H9 (cell line): ENCODE data around the gene VRK2. TPM values are rescaled to one million over a fixed set of nuclear protein-coding genes. Genes with fewer than 3 reads are reported as not detected.

Source experiments
- DNase-seq: peaks from one replicate; pipeline ENCODE4 v3.0.0-alpha.2; 2017
- H2AFZ ChIP-seq: one replicate; pipeline ENCODE4 v1.6.1; 2013; ENCODE audit warnings: mild to moderate bottlenecking, low read length, control low read depth, moderate library complexity
- H2AK5ac ChIP-seq: 2 replicates; pipeline ENCODE4 v1.6.1; 2013; ENCODE audit warnings: low read length, control low read depth, mixed read lengths; ENCODE audit not compliant: insufficient read length
- H2BK120ac ChIP-seq: one replicate; pipeline ENCODE4 v1.6.1; 2013; ENCODE audit warnings: low read depth, mild to moderate bottlenecking, low read length, control low read depth, inconsistent platforms; ENCODE audit not compliant: poor library complexity, severe bottlenecking
- H2BK12ac ChIP-seq: 2 replicates; pipeline ENCODE4 v1.6.1; 2013; ENCODE audit warnings: low read length, control low read depth, mixed read lengths, low read depth; ENCODE audit not compliant: insufficient read length
- H2BK15ac ChIP-seq: 2 replicates; pipeline ENCODE4 v1.6.1; 2013; ENCODE audit warnings: low read depth, low read length, control low read depth
- H2BK20ac ChIP-seq: one replicate; pipeline ENCODE4 v1.6.1; 2013; ENCODE audit warnings: low read depth, mild to moderate bottlenecking, low read length, control low read depth, inconsistent platforms; ENCODE audit not compliant: poor library complexity, severe bottlenecking
- H2BK5ac ChIP-seq: 2 replicates; pipeline ENCODE4 v1.6.1; 2013; ENCODE audit warnings: low read length, control low read depth, mixed read lengths; ENCODE audit not compliant: insufficient read length
- H3K14ac ChIP-seq: 2 replicates; pipeline ENCODE4 v1.6.1; 2013; ENCODE audit warnings: low read length, control low read depth; ENCODE audit not compliant: insufficient read depth
- H3K18ac ChIP-seq: 2 replicates; pipeline ENCODE4 v1.6.1; 2013; ENCODE audit warnings: low read depth, mild to moderate bottlenecking, mixed read lengths, low read length, control low read depth; ENCODE audit not compliant: insufficient read length
- H3K23ac ChIP-seq: 2 replicates; pipeline ENCODE4 v1.6.1; 2013; ENCODE audit warnings: low read length, control low read depth, mixed read lengths, low read depth; ENCODE audit not compliant: insufficient read length
- H3K23me2 ChIP-seq: 2 replicates; pipeline ENCODE4 v1.6.1; 2013; ENCODE audit warnings: low read depth, mild to moderate bottlenecking, mixed read lengths, low read length, control low read depth; ENCODE audit not compliant: insufficient read length, poor library complexity, severe bottlenecking
- H3K27ac ChIP-seq: 2 replicates; pipeline ENCODE4 v1.5.1; 2013; ENCODE audit warnings: low read length, control low read depth, mixed read lengths, low read depth; ENCODE audit not compliant: insufficient read length
- H3K27me3 ChIP-seq: 2 replicates; pipeline ENCODE4 v1.6.1; 2013; ENCODE audit warnings: low read length, control low read depth, inconsistent platforms; ENCODE audit not compliant: insufficient read depth
- H3K4ac ChIP-seq: 2 replicates; pipeline ENCODE4 v1.6.1; 2013; ENCODE audit warnings: low read depth, mild to moderate bottlenecking, control low read depth, inconsistent platforms, low read length, moderate library complexity
- H3K4me1 ChIP-seq: 2 replicates; pipeline ENCODE4 v1.6.1; 2013; ENCODE audit warnings: low read length, control low read depth, inconsistent platforms; ENCODE audit not compliant: insufficient read depth
- H3K4me2 ChIP-seq: 2 replicates; pipeline ENCODE4 v1.6.1; 2013; ENCODE audit warnings: low read length, control low read depth, mixed read lengths; ENCODE audit not compliant: insufficient read length, insufficient read depth
- H3K56ac ChIP-seq: 2 replicates; pipeline ENCODE4 v1.6.1; 2013; ENCODE audit warnings: low read depth, mild to moderate bottlenecking, mixed read lengths, low read length, control low read depth; ENCODE audit not compliant: insufficient read length
- H3K79me1 ChIP-seq: 2 replicates; pipeline ENCODE4 v1.6.1; 2013; ENCODE audit warnings: low read depth, mild to moderate bottlenecking, moderate library complexity, low read length, control low read depth, inconsistent platforms; ENCODE audit not compliant: insufficient read depth, poor library complexity, severe bottlenecking
- H3K79me2 ChIP-seq: 2 replicates; pipeline ENCODE4 v1.6.1; 2013; ENCODE audit warnings: low read length, control low read depth, inconsistent platforms; ENCODE audit not compliant: insufficient read depth
- H3K9ac ChIP-seq: 2 replicates; pipeline ENCODE4 v1.6.1; 2013; ENCODE audit warnings: low read length, control low read depth, mixed read lengths; ENCODE audit not compliant: insufficient read length; ENCODE audit errors: extremely low read depth
- H3K9me3 ChIP-seq: one replicate; pipeline ENCODE4 v1.6.1; 2013; ENCODE audit warnings: low read depth, low read length, inconsistent platforms; ENCODE audit not compliant: control insufficient read depth
- H3T11ph ChIP-seq: one replicate; pipeline ENCODE4 v1.6.1; 2013; ENCODE audit warnings: mild to moderate bottlenecking, low read length, control low read depth, inconsistent platforms
- H4K20me1 ChIP-seq: one replicate; pipeline ENCODE4 v1.6.1; 2013; ENCODE audit not compliant: control insufficient read depth, insufficient read length, insufficient read depth
- H4K5ac ChIP-seq: 2 replicates; pipeline ENCODE4 v1.6.1; 2013; ENCODE audit warnings: low read depth, mild to moderate bottlenecking, mixed read lengths, low read length, control low read depth; ENCODE audit not compliant: insufficient read length
- H4K8ac ChIP-seq: replicated peaks from 2 replicates; pipeline ENCODE4 v1.6.1; 2013; ENCODE audit warnings: low read length, control low read depth, mixed read lengths, low read depth; ENCODE audit not compliant: insufficient read length
- H4K91ac ChIP-seq: 2 replicates; pipeline ENCODE4 v1.6.1; 2013; ENCODE audit warnings: low read depth, mild to moderate bottlenecking, moderate library complexity, mixed read lengths, low read length, control low read depth; ENCODE audit not compliant: insufficient read length
- H3K27ac Mint-ChIP-seq, 3 experiments: 2 replicates in 2 of 3; 3 replicates in 1 of 3; pipeline ENCODE4 v1.8.0; 2020 to 2021; ENCODE audit warnings: mixed read lengths in 3 of 3, mild to moderate bottlenecking in 1 of 3, moderate library complexity in 1 of 3
- H3K27me3 Mint-ChIP-seq: 2 replicates; pipeline ENCODE4 v1.8.0; 2021; ENCODE audit warnings: low read depth, mild to moderate bottlenecking, moderate library complexity, mixed read lengths
- H3K36me3 Mint-ChIP-seq, 3 experiments: 2 replicates in 2 of 3; 3 replicates in 1 of 3; pipeline ENCODE4 v1.8.0; 2020 to 2021; ENCODE audit warnings: low read depth in 3 of 3, mixed read lengths in 3 of 3; ENCODE audit not compliant: insufficient read depth in 1 of 3
- H3K4me1 Mint-ChIP-seq, 2 experiments: 2 replicates each; pipeline ENCODE4 v1.8.0; 2020; ENCODE audit warnings: mixed read lengths in 2 of 2
- H3K4me3 Mint-ChIP-seq, 2 experiments: 2 replicates in 1 of 2; 3 replicates in 1 of 2; pipeline ENCODE4 v1.8.0; 2020 to 2021; ENCODE audit warnings: mild to moderate bottlenecking in 2 of 2, mixed read lengths in 2 of 2, moderate library complexity in 1 of 2
- H3K9me3 Mint-ChIP-seq, 2 experiments: 2 replicates in 1 of 2; 3 replicates in 1 of 2; pipeline ENCODE4 v1.8.0; 2020; ENCODE audit warnings: mild to moderate bottlenecking in 2 of 2, mixed read lengths in 2 of 2, moderate library complexity in 1 of 2
- total RNA-seq: library from RNA; stranded (reverse); gene quantifications from 2 replicates; pipeline ENCODE4 v1.2.1, GENCODE V29; 2021
- TF ChIP-seq, protein P1 (sequence below): fragments of 200-600 bp; sonication (generic); conservative IDR thresholded peaks from 3 replicates; pipeline ENCODE4 v1.8.0; 2021; ENCODE audit warnings: antibody characterized with exemption, mild to moderate bottlenecking

VRK2 gene
- total RNA-seq, 1 experiment from 2014 or later = 23.8 TPM

GRCh38 chr2:58027029-58027428 is 19.6 kb upstream of the VRK2 start:
- no peak overlapping the region for H3K4me3 Mint-ChIP-seq
- H3K36me3 Mint-ChIP-seq = no peaks in the 10 kb centered on the region
- H4K8ac ChIP-seq = no peak overlapping the region
- no peak overlapping the region; a peak in 1 of 7 replicates for H3K27ac Mint-ChIP-seq
- H3K4me1 Mint-ChIP-seq = no peaks in the 10 kb centered on the region
- H3K79me2 ChIP-seq = no peaks in the 10 kb centered on the region
- H3K4me1 ChIP-seq = no peaks in the 10 kb centered on the region
- no peak overlapping the region for H3K23ac ChIP-seq
- no peaks in the 10 kb centered on the region for H3K27me3 Mint-ChIP-seq
- no peaks in the 10 kb centered on the region for H4K20me1 ChIP-seq
- no peak overlapping the region for H3K9ac ChIP-seq
- DNase-seq = no peak
- H2AFZ ChIP-seq = no peak overlapping the region
- H3K56ac ChIP-seq = no peak overlapping the region
- no peak overlapping the region for H4K91ac ChIP-seq
- no peak overlapping the region for H3K4me2 ChIP-seq
- H3K79me1 ChIP-seq = no peaks in the 10 kb centered on the region
- no peak overlapping the region for H2BK120ac ChIP-seq
- no peaks in the 10 kb centered on the region for H3K9me3 ChIP-seq
- no peaks in the 10 kb centered on the region for H3K27me3 ChIP-seq
- H3K18ac ChIP-seq = no peak overlapping the region
- H3K23me2 ChIP-seq = no peaks in the 10 kb centered on the region
- no peak overlapping the region for H2BK15ac ChIP-seq
- no peaks in the 10 kb centered on the region for H3K9me3 Mint-ChIP-seq
- H3K4ac ChIP-seq = no peak overlapping the region
- H2BK5ac ChIP-seq = no peak overlapping the region
- H3K14ac ChIP-seq = no peak overlapping the region
- no peak overlapping the region for H2AK5ac ChIP-seq
- TF ChIP-seq, protein P1, sequence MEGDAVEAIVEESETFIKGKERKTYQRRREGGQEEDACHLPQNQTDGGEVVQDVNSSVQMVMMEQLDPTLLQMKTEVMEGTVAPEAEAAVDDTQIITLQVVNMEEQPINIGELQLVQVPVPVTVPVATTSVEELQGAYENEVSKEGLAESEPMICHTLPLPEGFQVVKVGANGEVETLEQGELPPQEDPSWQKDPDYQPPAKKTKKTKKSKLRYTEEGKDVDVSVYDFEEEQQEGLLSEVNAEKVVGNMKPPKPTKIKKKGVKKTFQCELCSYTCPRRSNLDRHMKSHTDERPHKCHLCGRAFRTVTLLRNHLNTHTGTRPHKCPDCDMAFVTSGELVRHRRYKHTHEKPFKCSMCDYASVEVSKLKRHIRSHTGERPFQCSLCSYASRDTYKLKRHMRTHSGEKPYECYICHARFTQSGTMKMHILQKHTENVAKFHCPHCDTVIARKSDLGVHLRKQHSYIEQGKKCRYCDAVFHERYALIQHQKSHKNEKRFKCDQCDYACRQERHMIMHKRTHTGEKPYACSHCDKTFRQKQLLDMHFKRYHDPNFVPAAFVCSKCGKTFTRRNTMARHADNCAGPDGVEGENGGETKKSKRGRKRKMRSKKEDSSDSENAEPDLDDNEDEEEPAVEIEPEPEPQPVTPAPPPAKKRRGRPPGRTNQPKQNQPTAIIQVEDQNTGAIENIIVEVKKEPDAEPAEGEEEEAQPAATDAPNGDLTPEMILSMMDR = no peak
- H2BK12ac ChIP-seq = no peak overlapping the region
- no peak overlapping the region for H4K5ac ChIP-seq
- H3T11ph ChIP-seq = no peak overlapping the region
- H3K27ac ChIP-seq = no peak overlapping the region
- no peak overlapping the region for H2BK20ac ChIP-seq
